Upper lobe of right lung (tissue), 1 donor: Measurements from ENCODE around the gene HDAC4. TPM values are rescaled to one million over a fixed set of nuclear protein-coding genes. Genes with fewer than 3 reads are reported as not detected.

ENCODE experiments used
- ATAC-seq: fragments of 200-7000 bp; cut with Tn5 transposase; one replicate; pipeline ENCODE4 v1.9.1; 2020; ENCODE audit warnings: mild to moderate bottlenecking, moderate library complexity
- DNase-seq: peaks from one replicate; pipeline ENCODE4 v3.0.0-alpha.2; 2020
- H3K27ac ChIP-seq: fragments of 200-600 bp; one replicate; pipeline ENCODE4 v1.8.0; 2022
- H3K27me3 ChIP-seq: fragments of 200-600 bp; one replicate; pipeline ENCODE4 v1.8.0; 2022; ENCODE audit warnings: mild to moderate bottlenecking
- H3K36me3 ChIP-seq: fragments of 200-600 bp; one replicate; pipeline ENCODE4 v1.8.0; 2022
- H3K4me1 ChIP-seq: fragments of 200-600 bp; one replicate; pipeline ENCODE4 v1.8.0; 2022
- H3K4me3 ChIP-seq: fragments of 200-600 bp; one replicate; pipeline ENCODE4 v1.8.0; 2022; ENCODE audit warnings: mild to moderate bottlenecking
- H3K9me3 ChIP-seq: fragments of 200-600 bp; one replicate; pipeline ENCODE4 v1.8.0; 2022
- CTCF ChIP-seq: fragments of 200-600 bp; IDR thresholded peaks from one replicate; pipeline ENCODE4 v1.8.0; 2022; ENCODE audit warnings: antibody characterized with exemption
- intact Hi-C: fragments of 100-400 bp; cut with DNase I; formaldehyde crosslinking; loops from one replicate; pipeline ENCODE4 v1.11.0; 2022
- total RNA-seq: library from RNA; stranded (reverse); fragmentation: NEBNext Ultra II Directional; extraction: Animal tissue kit (Norgen Biotek cat#: 25700); gene quantifications from one replicate; pipeline ENCODE4 v1.2.1, GENCODE V29; 2021
- donor health status: DM: no; HTN: yes; CAD: no; lungs with severe emphysema.

HDAC4 gene
- total RNA-seq, 1 donor from 2014 or later, result 44.1 TPM

- TF ChIP-seq CTCF, result no peak
- Histone ChIP-seq H3K27me3 (no peaks in the 10 kb centered on the region), H3K4me1 (peaks cover 14% of the 10 kb centered on the region), H3K27ac (no peak overlapping the region), H3K9me3 (peaks cover 14% of the 10 kb centered on the region), H3K4me3 (no peak overlapping the region), H3K36me3 (peaks cover 27% of the 10 kb centered on the region)
- intact Hi-C loops, result no loop called here
- DNase-seq, result peak; percentile 47
- ATAC-seq, result no peak
Measured at GRCh38 chr2:239167766-239168444, 232.9 kb downstream of the HDAC4 start.

DNA sequence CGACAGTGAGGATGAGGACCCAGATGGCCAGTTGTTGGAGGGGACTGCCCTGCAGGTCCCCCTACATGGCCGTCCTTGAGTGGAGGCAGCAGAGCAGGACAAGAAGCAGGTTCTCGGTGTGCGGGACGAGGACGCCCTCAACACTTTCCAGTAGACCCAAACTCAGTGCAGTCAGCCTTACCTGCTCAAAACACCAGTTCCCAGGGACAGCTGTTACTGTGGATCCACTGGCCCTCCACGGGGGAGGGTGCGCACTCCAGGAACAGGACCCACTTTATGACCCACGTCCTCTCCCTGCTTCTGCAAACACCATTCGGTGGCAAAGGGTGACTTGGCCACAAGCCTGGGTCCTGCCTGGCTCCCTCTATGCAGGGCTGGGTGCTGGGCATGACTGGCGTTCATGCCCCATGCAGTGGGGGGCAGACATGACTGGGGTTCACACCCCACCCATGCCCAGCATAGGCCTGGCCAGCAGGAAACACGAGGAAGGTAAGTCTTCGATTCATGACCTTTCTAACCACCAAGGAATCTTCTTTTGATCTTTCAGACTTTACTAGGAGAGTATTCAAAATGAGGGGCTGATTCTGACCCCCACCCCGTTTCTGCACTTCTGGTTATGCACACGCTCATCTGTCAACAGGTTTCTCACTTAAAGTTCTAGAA, 233.7 kb downstream of the HDAC4 start:
- Histone ChIP-seq H3K4me3 (no peak overlapping the region), H3K9me3 (peaks cover 10% of the 10 kb centered on the region), H3K36me3 (peaks cover 34% of the 10 kb centered on the region), H3K27ac (no peak overlapping the region), H3K27me3 (no peaks in the 10 kb centered on the region), H3K4me1 (peaks cover 14% of the 10 kb centered on the region)
- TF ChIP-seq CTCF, result no peak
- intact Hi-C loops, result no loop called here
- peak; percentile 57 for DNase-seq
- no peak for ATAC-seq

- H3K9me3 ChIP-seq, result peaks cover 3% of the 10 kb centered on the region
- TF ChIP-seq CTCF, result no peak
- peaks cover 14% of the 10 kb centered on the region for H3K4me1 ChIP-seq
- DNase-seq, result peak; percentile 32
- no peak overlapping the region for H3K4me3 ChIP-seq
- intact Hi-C loops, result no loop called here
- H3K27ac ChIP-seq, result no peak overlapping the region
- H3K27me3 ChIP-seq, result no peaks in the 10 kb centered on the region
- ATAC-seq, result no peak
- H3K36me3 ChIP-seq, result peaks cover 34% of the 10 kb centered on the region
Measured at GRCh38 chr2:239166201-239166834, 234.5 kb downstream of the HDAC4 start.

DNA sequence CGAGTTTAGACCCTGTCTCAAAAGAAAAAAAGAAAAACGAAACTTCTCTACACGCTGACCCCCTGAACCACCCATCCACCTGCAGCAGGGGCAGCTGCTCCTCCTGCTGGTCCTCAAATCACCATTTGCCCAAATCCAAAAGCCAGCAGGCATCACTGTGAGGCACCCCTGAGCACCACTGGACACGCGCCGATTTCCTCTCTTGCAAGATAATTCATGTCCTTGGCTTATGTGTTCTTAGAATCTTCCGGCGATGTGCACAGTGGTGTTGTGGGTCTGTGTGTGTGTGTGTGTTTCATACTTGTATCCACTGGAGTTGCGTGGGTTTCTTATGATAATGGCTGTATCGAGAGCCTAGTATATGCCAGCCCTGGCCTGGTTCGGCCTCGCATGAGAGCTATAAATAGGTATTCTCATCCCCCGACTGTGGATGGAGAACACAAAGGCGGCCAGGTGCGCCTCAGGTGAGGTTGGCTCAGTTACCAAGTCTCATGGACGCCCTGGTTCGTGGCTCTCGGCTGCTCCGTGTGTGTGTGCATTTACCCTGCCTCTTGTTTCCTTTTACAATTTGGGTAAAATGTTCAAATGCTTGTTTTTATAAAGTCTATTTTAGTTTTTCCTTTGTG, 235.5 kb downstream of the HDAC4 start:
- no peak overlapping the region for H3K4me3 ChIP-seq
- H3K4me1 ChIP-seq, result peaks cover 14% of the 10 kb centered on the region
- no peak overlapping the region for H3K27ac ChIP-seq
- intact Hi-C loops, result no loop called here
- DNase-seq, result peak; percentile 35
- no peak for ATAC-seq
- no peaks in the 10 kb centered on the region for H3K27me3 ChIP-seq
- no peaks in the 10 kb centered on the region for H3K9me3 ChIP-seq
- H3K36me3 ChIP-seq, result peaks cover 42% of the 10 kb centered on the region
- no peak for TF ChIP-seq CTCF

DNA sequence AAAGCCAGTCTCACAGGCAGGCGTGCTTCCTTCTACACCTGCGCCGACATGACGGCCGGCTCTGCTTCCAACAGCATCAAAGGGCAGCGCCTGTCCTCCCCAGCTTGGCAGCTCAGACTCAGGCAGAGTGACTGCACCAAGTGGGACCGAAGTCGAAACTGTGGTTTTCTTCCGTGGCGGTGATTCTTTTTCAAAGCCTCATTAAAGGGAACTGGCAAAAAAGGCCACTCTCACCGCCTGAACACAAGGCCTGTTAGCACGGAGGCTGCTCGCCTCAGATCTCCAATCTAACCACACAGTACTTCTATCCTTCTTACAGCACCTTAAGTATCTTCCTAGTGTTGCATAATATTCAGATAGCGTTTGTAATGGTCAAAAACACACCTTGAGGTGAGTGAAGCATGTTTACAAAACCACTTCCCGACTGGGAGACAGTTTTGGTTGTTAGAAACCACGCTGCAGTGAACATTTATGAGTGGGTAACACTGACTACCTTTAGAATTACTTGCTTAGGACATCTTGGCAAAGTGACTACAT, 236.4 kb downstream of the HDAC4 start:
- Histone ChIP-seq H3K9me3 (no peaks in the 10 kb centered on the region), H3K27me3 (no peaks in the 10 kb centered on the region), H3K4me1 (peaks cover 14% of the 10 kb centered on the region), H3K4me3 (no peak overlapping the region), H3K27ac (no peak overlapping the region), H3K36me3 (peaks cover 42% of the 10 kb centered on the region)
- intact Hi-C loops, result no loop called here
- ATAC-seq (peak; percentile 87), DNase-seq (peak; percentile 69)
- no peak for TF ChIP-seq CTCF
